HEK293 (cell line): Measurements from ENCODE around the gene ZNF527.
A peak's percentile ranks its signal among the peaks of the same experiment; 100 is the strongest.

Experiments
- BCL11A ChIP-seq: fragments of 450-650 bp; formaldehyde crosslinking; IDR thresholded peaks from 2 replicates; pipeline ENCODE4 v1.5.1; 2016; ENCODE audit warnings: low read depth, missing biosample characterization, missing genetic modification characterization
- GLI2 ChIP-seq: fragments of 450-650 bp; formaldehyde crosslinking; IDR thresholded peaks from 2 replicates; pipeline ENCODE4; 2017; ENCODE audit warnings: missing biosample characterization, missing genetic modification characterization, low read depth, borderline replicate concordance
- HOXC10 ChIP-seq: sonication (generic); formaldehyde crosslinking; IDR thresholded peaks from 2 replicates; pipeline ENCODE4 v1.8.1; 2023; ENCODE audit warnings: mild to moderate bottlenecking, missing genetic modification reagents
- KLF1 ChIP-seq: fragments of 450-650 bp; formaldehyde crosslinking; IDR thresholded peaks from 2 replicates; pipeline ENCODE4 v1.5.1; 2016; ENCODE audit warnings: missing biosample characterization, missing genetic modification characterization
- KLF16 ChIP-seq: fragments of 450-650 bp; formaldehyde crosslinking; IDR thresholded peaks from 2 replicates; pipeline ENCODE4 v1.5.1; 2017; ENCODE audit warnings: missing biosample characterization, missing genetic modification characterization
- REPIN1 ChIP-seq: fragments of 450-650 bp; formaldehyde crosslinking; IDR thresholded peaks from 2 replicates; pipeline ENCODE4 v1.5.1; 2017; ENCODE audit warnings: missing biosample characterization, missing genetic modification characterization, low read depth
- YY1 ChIP-seq: fragments of 450-650 bp; formaldehyde crosslinking; IDR thresholded peaks from 2 replicates; pipeline ENCODE4 v1.5.1; 2018; ENCODE audit warnings: missing biosample characterization, missing genetic modification characterization
- ZBTB21 ChIP-seq: fragments of 450-650 bp; formaldehyde crosslinking; IDR thresholded peaks from 2 replicates; pipeline ENCODE4 v1.5.1; 2017; ENCODE audit warnings: missing biosample characterization, missing genetic modification characterization
- ZNF155 ChIP-seq: fragments of 450-650 bp; formaldehyde crosslinking; IDR thresholded peaks from 2 replicates; pipeline ENCODE4 v1.5.1; 2016; ENCODE audit warnings: missing biosample characterization, missing genetic modification characterization
- ZNF2 ChIP-seq: fragments of 450-650 bp; formaldehyde crosslinking; IDR thresholded peaks from 2 replicates; pipeline ENCODE4 v1.5.1; 2016; ENCODE audit warnings: missing biosample characterization, missing genetic modification characterization
- ZNF221 ChIP-seq: fragments of 450-650 bp; formaldehyde crosslinking; IDR thresholded peaks from 2 replicates; pipeline ENCODE4 v1.5.1; 2017; ENCODE audit warnings: missing biosample characterization, missing genetic modification characterization, borderline replicate concordance
- ZNF302 ChIP-seq: fragments of 450-650 bp; formaldehyde crosslinking; IDR thresholded peaks from 2 replicates; pipeline ENCODE4 v1.5.1; 2016; ENCODE audit warnings: missing biosample characterization, missing genetic modification characterization, low read depth
- ZNF341 ChIP-seq: fragments of 450-650 bp; formaldehyde crosslinking; IDR thresholded peaks from 2 replicates; pipeline ENCODE4; 2016; ENCODE audit warnings: low read depth, missing biosample characterization, missing genetic modification characterization
- ZNF571 ChIP-seq: fragments of 450-650 bp; formaldehyde crosslinking; IDR thresholded peaks from 2 replicates; pipeline ENCODE4 v1.5.0; 2017; ENCODE audit warnings: missing biosample characterization, missing genetic modification characterization
- ZNF670 ChIP-seq: fragments of 450-650 bp; formaldehyde crosslinking; IDR thresholded peaks from 2 replicates; pipeline ENCODE4 v1.5.1; 2016; ENCODE audit warnings: missing biosample characterization, missing genetic modification characterization, low read depth
- ZNF701 ChIP-seq: fragments of 450-650 bp; formaldehyde crosslinking; IDR thresholded peaks from 2 replicates; pipeline ENCODE4 v1.5.1; 2016; ENCODE audit warnings: missing biosample characterization, missing genetic modification characterization
- ZSCAN16 ChIP-seq: fragments of 450-650 bp; formaldehyde crosslinking; IDR thresholded peaks from 2 replicates; pipeline ENCODE4 v1.5.1; 2016; ENCODE audit warnings: missing biosample characterization, missing genetic modification characterization
- TF ChIP-seq, protein P1 (sequence below): fragments of 450-650 bp; formaldehyde crosslinking; IDR thresholded peaks from 2 replicates; pipeline ENCODE4 v1.5.1; 2016; ENCODE audit warnings: missing biosample characterization, missing genetic modification characterization
- TF ChIP-seq, protein P2 (sequence below): fragments of 450-650 bp; formaldehyde crosslinking; conservative IDR thresholded peaks from 2 replicates; pipeline ENCODE4 v1.5.1; 2016; ENCODE audit warnings: low read depth, missing biosample characterization, missing genetic modification characterization
- TF ChIP-seq, protein P3 (sequence below): fragments of 450-650 bp; formaldehyde crosslinking; IDR thresholded peaks from 2 replicates; pipeline ENCODE4 v1.5.1; 2017; ENCODE audit warnings: missing biosample characterization, missing genetic modification characterization
- TF ChIP-seq, protein P4 (sequence below): fragments of 450-650 bp; formaldehyde crosslinking; IDR thresholded peaks from 2 replicates; pipeline ENCODE4 v1.5.1; 2016; ENCODE audit warnings: missing biosample characterization, missing genetic modification characterization
- TF ChIP-seq, protein P5 (sequence below): fragments of 450-650 bp; formaldehyde crosslinking; IDR thresholded peaks from 2 replicates; pipeline ENCODE4 v1.5.1; 2016; ENCODE audit warnings: missing biosample characterization, missing genetic modification characterization
- TF ChIP-seq, protein P6 (sequence below): fragments of 450-650 bp; formaldehyde crosslinking; IDR thresholded peaks from 2 replicates; pipeline ENCODE4 v1.5.1; 2016; ENCODE audit warnings: missing biosample characterization, missing genetic modification characterization
- TF ChIP-seq, protein P7 (sequence below): fragments of 450-650 bp; formaldehyde crosslinking; IDR thresholded peaks from 2 replicates; pipeline ENCODE4 v1.5.1; 2017; ENCODE audit warnings: missing biosample characterization, missing genetic modification characterization

ZNF527 gene

DNA sequence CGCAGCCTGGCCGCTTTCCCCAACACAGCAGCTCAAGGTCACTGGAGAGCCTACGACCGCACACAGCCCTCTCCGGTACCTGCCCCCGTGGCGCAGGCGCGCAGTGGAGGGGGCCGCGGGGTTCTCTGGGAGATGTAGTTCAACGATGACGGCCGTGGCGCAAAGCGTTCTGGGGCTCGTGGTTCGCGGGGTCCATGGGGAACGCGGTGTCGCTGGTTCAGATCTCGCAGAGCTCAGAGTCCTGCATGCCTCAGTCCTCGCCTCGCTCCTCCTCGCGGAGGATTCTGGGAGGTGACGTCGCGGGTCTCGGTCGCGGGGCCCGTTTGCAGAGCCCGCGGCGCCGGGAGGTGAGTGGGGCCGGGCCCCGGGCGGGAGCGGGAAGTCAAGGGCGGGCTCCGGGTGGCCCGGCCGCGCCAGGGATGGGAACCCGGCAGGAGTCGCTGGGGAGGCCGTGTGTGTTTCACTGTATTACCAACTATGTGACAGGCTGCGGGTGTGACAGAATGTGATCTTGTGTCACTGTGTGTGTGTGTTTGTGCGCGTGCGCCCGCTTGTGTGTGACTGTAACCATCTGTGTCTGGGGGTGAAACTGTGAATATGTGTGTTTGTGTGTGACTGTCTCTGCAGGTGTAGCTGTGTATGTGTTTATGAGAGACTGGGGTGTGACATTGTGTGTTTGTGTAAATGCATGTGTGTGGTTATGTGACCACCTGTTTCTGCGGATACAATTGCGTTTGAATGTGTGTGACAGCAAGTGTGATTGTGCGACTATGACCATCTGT is at the start of gene ZNF527 (continued):
- TF ChIP-seq YY1 (peak; percentile 82), ZNF2 (tag by site-specific recombination) (peak; percentile 98), ZNF701 (tag by site-specific recombination) (no peak), ZNF155 (tag by site-specific recombination) (peak; percentile 35; the same call in 1 of the 2 replicates), BCL11A (tag by site-specific recombination) (0 out of 2 replicates have a peak, but pooled peaks have one; percentile 21), ZNF670 (tag by site-specific recombination) (no peak), ZNF221 (peak; percentile 99), ZSCAN16 (tag by site-specific recombination) (peak; percentile 99), ZNF302 (tag by site-specific recombination) (peak; percentile 72; the same call in 1 of the 2 replicates), ZNF571 (tag by site-specific recombination) (no peak), KLF1 (tag by site-specific recombination) (peak; percentile 79), REPIN1 (peak; percentile 99), ZBTB21 (tag by site-specific recombination) (peak; percentile 71), ZNF341 (tag by site-specific recombination) (no peak), GLI2 (tag by site-specific recombination) (no peak), KLF16 (tag by site-specific recombination) (peak; percentile 95), HOXC10 (no peak)
- TF ChIP-seq, protein P1, sequence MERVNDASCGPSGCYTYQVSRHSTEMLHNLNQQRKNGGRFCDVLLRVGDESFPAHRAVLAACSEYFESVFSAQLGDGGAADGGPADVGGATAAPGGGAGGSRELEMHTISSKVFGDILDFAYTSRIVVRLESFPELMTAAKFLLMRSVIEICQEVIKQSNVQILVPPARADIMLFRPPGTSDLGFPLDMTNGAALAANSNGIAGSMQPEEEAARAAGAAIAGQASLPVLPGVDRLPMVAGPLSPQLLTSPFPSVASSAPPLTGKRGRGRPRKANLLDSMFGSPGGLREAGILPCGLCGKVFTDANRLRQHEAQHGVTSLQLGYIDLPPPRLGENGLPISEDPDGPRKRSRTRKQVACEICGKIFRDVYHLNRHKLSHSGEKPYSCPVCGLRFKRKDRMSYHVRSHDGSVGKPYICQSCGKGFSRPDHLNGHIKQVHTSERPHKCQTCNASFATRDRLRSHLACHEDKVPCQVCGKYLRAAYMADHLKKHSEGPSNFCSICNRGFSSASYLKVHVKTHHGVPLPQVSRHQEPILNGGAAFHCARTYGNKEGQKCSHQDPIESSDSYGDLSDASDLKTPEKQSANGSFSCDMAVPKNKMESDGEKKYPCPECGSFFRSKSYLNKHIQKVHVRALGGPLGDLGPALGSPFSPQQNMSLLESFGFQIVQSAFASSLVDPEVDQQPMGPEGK, result peak; percentile 79
- TF ChIP-seq, protein P2, sequence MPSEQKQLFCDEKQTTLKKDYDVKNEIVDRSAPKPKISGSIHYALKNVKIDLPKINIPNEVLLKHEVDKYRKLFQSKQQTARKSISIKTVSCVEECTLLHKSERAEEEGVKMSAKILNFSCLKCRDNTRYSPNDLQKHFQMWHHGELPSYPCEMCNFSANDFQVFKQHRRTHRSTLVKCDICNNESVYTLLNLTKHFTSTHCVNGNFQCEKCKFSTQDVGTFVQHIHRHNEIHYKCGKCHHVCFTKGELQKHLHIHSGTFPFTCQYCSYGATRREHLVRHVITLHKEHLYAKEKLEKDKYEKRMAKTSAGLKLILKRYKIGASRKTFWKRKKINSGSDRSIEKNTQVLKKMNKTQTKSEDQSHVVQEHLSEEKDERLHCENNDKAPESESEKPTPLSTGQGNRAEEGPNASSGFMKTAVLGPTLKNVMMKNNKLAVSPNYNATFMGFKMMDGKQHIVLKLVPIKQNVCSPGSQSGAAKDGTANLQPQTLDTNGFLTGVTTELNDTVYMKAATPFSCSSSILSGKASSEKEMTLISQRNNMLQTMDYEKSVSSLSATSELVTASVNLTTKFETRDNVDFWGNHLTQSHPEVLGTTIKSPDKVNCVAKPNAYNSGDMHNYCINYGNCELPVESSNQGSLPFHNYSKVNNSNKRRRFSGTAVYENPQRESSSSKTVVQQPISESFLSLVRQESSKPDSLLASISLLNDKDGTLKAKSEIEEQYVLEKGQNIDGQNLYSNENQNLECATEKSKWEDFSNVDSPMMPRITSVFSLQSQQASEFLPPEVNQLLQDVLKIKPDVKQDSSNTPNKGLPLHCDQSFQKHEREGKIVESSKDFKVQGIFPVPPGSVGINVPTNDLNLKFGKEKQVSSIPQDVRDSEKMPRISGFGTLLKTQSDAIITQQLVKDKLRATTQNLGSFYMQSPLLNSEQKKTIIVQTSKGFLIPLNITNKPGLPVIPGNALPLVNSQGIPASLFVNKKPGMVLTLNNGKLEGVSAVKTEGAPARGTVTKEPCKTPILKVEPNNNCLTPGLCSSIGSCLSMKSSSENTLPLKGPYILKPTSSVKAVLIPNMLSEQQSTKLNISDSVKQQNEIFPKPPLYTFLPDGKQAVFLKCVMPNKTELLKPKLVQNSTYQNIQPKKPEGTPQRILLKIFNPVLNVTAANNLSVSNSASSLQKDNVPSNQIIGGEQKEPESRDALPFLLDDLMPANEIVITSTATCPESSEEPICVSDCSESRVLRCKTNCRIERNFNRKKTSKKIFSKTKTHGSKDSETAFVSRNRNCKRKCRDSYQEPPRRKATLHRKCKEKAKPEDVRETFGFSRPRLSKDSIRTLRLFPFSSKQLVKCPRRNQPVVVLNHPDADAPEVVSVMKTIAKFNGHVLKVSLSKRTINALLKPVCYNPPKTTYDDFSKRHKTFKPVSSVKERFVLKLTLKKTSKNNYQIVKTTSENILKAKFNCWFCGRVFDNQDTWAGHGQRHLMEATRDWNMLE (tag by site-specific recombination), result peak; percentile 62
- TF ChIP-seq, protein P3, sequence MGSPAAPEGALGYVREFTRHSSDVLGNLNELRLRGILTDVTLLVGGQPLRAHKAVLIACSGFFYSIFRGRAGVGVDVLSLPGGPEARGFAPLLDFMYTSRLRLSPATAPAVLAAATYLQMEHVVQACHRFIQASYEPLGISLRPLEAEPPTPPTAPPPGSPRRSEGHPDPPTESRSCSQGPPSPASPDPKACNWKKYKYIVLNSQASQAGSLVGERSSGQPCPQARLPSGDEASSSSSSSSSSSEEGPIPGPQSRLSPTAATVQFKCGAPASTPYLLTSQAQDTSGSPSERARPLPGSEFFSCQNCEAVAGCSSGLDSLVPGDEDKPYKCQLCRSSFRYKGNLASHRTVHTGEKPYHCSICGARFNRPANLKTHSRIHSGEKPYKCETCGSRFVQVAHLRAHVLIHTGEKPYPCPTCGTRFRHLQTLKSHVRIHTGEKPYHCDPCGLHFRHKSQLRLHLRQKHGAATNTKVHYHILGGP (tag by site-specific recombination), result no peak
- TF ChIP-seq, protein P4, sequence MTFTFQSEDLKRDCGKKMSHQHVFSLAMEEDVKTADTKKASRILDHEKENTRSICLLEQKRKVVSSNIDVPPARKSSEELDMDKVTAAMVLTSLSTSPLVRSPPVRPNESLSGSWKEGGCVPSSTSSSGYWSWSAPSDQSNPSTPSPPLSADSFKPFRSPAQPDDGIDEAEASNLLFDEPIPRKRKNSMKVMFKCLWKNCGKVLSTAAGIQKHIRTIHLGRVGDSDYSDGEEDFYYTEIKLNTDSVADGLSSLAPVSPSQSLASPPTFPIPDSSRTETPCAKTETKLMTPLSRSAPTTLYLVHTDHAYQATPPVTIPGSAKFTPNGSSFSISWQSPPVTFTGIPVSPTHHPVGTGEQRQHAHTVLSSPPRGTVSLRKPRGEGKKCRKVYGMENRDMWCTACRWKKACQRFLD (tag by site-specific recombination), result no peak
- TF ChIP-seq, protein P5, sequence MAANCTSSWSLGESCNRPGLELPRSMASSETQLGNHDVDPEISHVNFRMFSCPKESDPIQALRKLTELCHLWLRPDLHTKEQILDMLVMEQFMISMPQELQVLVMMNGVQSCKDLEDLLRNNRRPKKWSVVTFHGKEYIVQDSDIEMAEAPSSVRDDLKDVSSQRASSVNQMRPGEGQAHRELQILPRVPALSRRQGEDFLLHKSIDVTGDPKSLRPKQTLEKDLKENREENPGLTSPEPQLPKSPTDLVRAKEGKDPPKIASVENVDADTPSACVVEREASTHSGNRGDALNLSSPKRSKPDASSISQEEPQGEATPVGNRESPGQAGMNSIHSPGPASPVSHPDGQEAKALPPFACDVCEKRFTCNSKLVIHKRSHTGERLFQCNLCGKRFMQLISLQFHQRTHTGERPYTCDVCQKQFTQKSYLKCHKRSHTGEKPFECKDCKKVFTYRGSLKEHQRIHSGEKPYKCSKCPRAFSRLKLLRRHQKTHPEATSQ (tag by site-specific recombination), result peak; percentile 91; the same call in 1 of the 2 replicates
- TF ChIP-seq, protein P6, sequence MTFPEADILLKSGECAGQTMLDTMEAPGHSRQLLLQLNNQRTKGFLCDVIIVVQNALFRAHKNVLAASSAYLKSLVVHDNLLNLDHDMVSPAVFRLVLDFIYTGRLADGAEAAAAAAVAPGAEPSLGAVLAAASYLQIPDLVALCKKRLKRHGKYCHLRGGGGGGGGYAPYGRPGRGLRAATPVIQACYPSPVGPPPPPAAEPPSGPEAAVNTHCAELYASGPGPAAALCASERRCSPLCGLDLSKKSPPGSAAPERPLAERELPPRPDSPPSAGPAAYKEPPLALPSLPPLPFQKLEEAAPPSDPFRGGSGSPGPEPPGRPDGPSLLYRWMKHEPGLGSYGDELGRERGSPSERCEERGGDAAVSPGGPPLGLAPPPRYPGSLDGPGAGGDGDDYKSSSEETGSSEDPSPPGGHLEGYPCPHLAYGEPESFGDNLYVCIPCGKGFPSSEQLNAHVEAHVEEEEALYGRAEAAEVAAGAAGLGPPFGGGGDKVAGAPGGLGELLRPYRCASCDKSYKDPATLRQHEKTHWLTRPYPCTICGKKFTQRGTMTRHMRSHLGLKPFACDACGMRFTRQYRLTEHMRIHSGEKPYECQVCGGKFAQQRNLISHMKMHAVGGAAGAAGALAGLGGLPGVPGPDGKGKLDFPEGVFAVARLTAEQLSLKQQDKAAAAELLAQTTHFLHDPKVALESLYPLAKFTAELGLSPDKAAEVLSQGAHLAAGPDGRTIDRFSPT (tag by site-specific recombination), result no peak
- TF ChIP-seq, protein P7, sequence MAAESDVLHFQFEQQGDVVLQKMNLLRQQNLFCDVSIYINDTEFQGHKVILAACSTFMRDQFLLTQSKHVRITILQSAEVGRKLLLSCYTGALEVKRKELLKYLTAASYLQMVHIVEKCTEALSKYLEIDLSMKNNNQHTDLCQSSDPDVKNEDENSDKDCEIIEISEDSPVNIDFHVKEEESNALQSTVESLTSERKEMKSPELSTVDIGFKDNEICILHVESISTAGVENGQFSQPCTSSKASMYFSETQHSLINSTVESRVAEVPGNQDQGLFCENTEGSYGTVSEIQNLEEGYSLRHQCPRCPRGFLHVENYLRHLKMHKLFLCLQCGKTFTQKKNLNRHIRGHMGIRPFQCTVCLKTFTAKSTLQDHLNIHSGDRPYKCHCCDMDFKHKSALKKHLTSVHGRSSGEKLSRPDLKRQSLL (tag by site-specific recombination), result peak; percentile 39
